MCF 10A (cell line): Measurements from ENCODE around the gene DCN. TPM values are rescaled to one million over a fixed set of nuclear protein-coding genes. Genes with fewer than 3 reads are reported as not detected.
A peak's percentile ranks its signal among the peaks of the same experiment; 100 is the strongest.

Experiments used
- BruUV-seq: library from RNA; stranded (reverse); fragments of 400-500 nt; replicated peaks from 2 replicates; lab custom pipeline; 2021; lab: Mats Ljungman, UMichigan
- CTCF ChIA-PET: fragments of 300-600 bp; sonication (Branson Sonifier 250); formaldehyde crosslinking; extraction: SDS; loops from one replicate; lab custom pipeline; 2021; ENCODE audit warnings: antibody characterized with exemption, inconsistent platforms; lab: Yijun Ruan, JAX
- POLR2A ChIA-PET: fragments of 300-600, 350-650 bp; sonication (Branson Sonifier 250); formaldehyde crosslinking; extraction: SDS; loops from one replicate; lab custom pipeline; 2020; ENCODE audit warnings: antibody characterized with exemption, inconsistent platforms; lab: Yijun Ruan, JAX
- DNase-seq: peaks from one replicate; pipeline ENCODE4 v3.0.0-alpha.2; 2018; ENCODE audit not compliant: unreplicated experiment
- H3K27ac Mint-ChIP-seq: one replicate; pipeline ENCODE4 v1.8.0; 2022; ENCODE audit warnings: mild to moderate bottlenecking, low read depth, mixed read lengths; ENCODE audit not compliant: unreplicated experiment
- H3K27me3 Mint-ChIP-seq: one replicate; pipeline ENCODE4 v1.8.0; 2022; ENCODE audit warnings: mixed read lengths; ENCODE audit not compliant: insufficient read depth, unreplicated experiment
- H3K36me3 Mint-ChIP-seq: one replicate; pipeline ENCODE4 v1.8.0; 2022; ENCODE audit warnings: mild to moderate bottlenecking, moderate library complexity, mixed read lengths; ENCODE audit not compliant: insufficient read depth, unreplicated experiment
- H3K4me1 Mint-ChIP-seq: one replicate; pipeline ENCODE4 v1.8.0; 2022; ENCODE audit warnings: mixed read lengths; ENCODE audit not compliant: insufficient read depth, unreplicated experiment
- H3K4me3 Mint-ChIP-seq: one replicate; pipeline ENCODE4 v1.8.0; 2022; ENCODE audit warnings: mild to moderate bottlenecking, moderate library complexity, mixed read lengths; ENCODE audit not compliant: unreplicated experiment
- H3K9me3 Mint-ChIP-seq: one replicate; pipeline ENCODE4 v1.8.0; 2022; ENCODE audit warnings: mixed read lengths; ENCODE audit not compliant: unreplicated experiment
- CTCF ChIP-seq: fragments of 200-600 bp; IDR thresholded peaks from one replicate; pipeline ENCODE4 v1.8.0; 2022; ENCODE audit warnings: antibody characterized with exemption, mild to moderate bottlenecking; ENCODE audit not compliant: unreplicated experiment
- intact Hi-C: fragments of 100-400 bp; cut with micrococcal nuclease; formaldehyde crosslinking; loops from 2 replicates; pipeline ENCODE4 v1.14.1; 2022
- total RNA-seq: library from RNA; stranded (reverse); gene quantifications from 2 replicates; pipeline ENCODE4 v1.2.3, GENCODE V29; 2022

The DCN gene
- total RNA-seq, 1 experiment from 2014 or later: 46.5 TPM

GRCh38 chr12:91110311-91110924, 72.2 kb downstream of the DCN start:
- ChIA-PET CTCF (interaction anchor here (0.6 to 5.0 kb wide), 7 partner anchors 16 to 1127 kb away, joined by 3 to 75 read pairs (median 3); no protein-coding TSS in a partner anchor), POLR2A (interaction anchor here (0.6 kb wide), 1 partner anchor 81 kb away, joined by 3 read pairs; no protein-coding TSS in a partner anchor)
- Mint-ChIP-seq H3K36me3 (no peaks in the 10 kb centered on the region), H3K27me3 (peaks cover 84% of the 10 kb centered on the region), H3K4me3 (no peak overlapping the region), H3K27ac (no peak overlapping the region), H3K9me3 (no peaks in the 10 kb centered on the region), H3K4me1 (no peaks in the 10 kb centered on the region)
- intact Hi-C loops: no loop called here
- no peak for TF ChIP-seq CTCF
- DNase-seq: no peak
- BruUV-seq: no TSS peak

GRCh38 chr12:91109581-91110310, 72.9 kb downstream of the DCN start:
- no TSS peak for BruUV-seq
- DNase-seq: no peak
- H3K27ac Mint-ChIP-seq: no peak overlapping the region
- no peaks in the 10 kb centered on the region for H3K4me1 Mint-ChIP-seq
- TF ChIP-seq CTCF: no peak
- H3K36me3 Mint-ChIP-seq: no peaks in the 10 kb centered on the region
- no peaks in the 10 kb centered on the region for H3K9me3 Mint-ChIP-seq
- peaks cover 77% of the 10 kb centered on the region for H3K27me3 Mint-ChIP-seq
- ChIA-PET CTCF (interaction anchor here (0.6 to 5.0 kb wide), 14 partner anchors 10 to 1786 kb away, joined by 3 to 75 read pairs (median 6); no protein-coding TSS in a partner anchor), POLR2A (interaction anchor here (1.5 kb wide), 1 partner anchor 9 kb away, joined by 5 read pairs; no protein-coding TSS in a partner anchor)
- intact Hi-C loops: loop anchor here (1.0 kb wide), 2 partner anchors 131 to 150 kb away; no protein-coding TSS in a partner anchor
- H3K4me3 Mint-ChIP-seq: no peak overlapping the region

GRCh38 chr12:91109148-91109564, 73.5 kb downstream of the DCN start:
- no peaks in the 10 kb centered on the region for H3K4me1 Mint-ChIP-seq
- TF ChIP-seq CTCF: peak; percentile 57
- POLR2A ChIA-PET: interaction anchor here (1.5 kb wide), 1 partner anchor 9 kb away, joined by 5 read pairs; no protein-coding TSS in a partner anchor
- intact Hi-C loops: loop anchor here (1.0 kb wide), 2 partner anchors 131 to 150 kb away; no protein-coding TSS in a partner anchor
- no TSS peak for BruUV-seq
- no peak overlapping the region for H3K27ac Mint-ChIP-seq
- H3K36me3 Mint-ChIP-seq: no peaks in the 10 kb centered on the region
- DNase-seq: peak; percentile 71
- peaks cover 71% of the 10 kb centered on the region for H3K27me3 Mint-ChIP-seq
- H3K9me3 Mint-ChIP-seq: no peaks in the 10 kb centered on the region
- no peak overlapping the region for H3K4me3 Mint-ChIP-seq
- CTCF ChIA-PET: interaction anchor here (0.6 to 5.0 kb wide), 38 partner anchors 7 to 1786 kb away, joined by 3 to 75 read pairs (median 5); no protein-coding TSS in a partner anchor
